Medulla oblongata (tissue), 1 donor: Measurements from ENCODE around the gene RHOBTB1.
"Not testable (repeated sequence)": the region's sequence is repeated elsewhere in the genome, so short reads cannot be mapped to it uniquely, and the experiment has no call there.

Source experiments
- DNase-seq: peaks from one replicate; pipeline ENCODE4 v3.0.0-alpha.2; 2015; ENCODE audit errors: extremely low spot score

Gene RHOBTB1

DNA sequence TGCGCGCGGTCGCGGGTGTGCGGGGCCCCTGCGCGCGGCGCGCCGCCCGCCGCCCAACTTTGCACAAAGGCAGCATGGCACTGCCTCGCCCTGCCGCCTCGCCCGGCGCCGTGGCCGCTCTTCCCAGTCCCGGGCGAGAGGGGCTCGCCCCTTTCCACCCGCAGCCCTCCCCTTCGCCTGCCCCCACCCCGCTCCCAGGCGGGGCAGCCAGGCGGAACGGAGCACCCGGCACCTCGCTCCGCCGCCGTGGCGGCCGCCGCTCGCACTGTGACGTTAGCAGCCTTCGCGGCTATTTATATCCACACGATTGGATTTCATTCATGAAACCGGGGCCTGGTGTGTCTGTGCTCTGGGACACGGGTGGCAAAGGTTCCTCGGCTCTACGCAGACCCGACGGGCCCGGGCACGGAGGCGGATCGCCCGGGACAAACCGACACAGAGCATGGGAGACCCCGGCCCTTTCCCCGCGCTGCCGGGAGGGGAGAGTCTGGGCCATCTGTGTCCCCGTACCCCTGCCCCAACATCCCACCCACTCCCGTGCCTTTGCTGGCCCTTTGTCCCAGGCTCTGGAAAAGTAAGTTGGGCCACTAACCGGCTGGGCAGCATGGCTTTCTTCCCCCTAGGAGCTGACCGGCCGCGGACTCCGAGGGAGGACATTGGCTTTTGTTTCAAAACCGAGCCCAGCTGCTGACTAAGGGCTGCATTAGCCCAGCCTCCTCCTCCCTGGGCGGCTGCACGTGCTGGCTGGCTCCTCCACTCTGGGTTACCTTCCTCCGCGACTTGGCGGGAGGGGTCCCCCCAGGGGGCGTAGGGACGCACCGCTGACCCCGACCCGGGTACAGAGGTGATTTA lies at the start of gene RHOBTB1:
Gene RHOBTB1, minus strand, starts transcription at position 128 of the 852 bp plus-strand sequence. CDS start 32,643 bp downstream, outside the sequence.
- peak; percentile 89 for DNase-seq

- no peak for DNase-seq
These were observed 48.7 kb upstream of the RHOBTB1 start for GRCh38 chr10:60992636-60993035.

DNA sequence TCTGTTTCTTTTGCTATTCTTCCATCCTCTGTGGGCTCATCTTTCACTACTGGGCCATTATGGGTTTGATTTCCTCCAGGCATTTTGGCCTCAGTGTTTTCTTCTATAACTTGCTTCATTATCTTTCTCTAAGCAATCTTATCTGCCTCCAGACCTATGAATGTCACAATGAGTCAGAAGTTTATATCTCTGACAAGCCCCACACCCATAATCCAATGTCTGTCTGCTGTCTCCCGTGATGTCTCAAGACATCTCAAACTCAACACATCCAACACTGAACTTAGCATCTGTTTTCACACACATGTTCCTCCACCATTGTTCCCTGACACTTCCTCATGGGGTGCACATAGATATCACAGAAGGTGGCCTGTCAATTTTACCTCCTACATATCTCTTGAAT lies 46.7 kb upstream of the RHOBTB1 start:
- DNase-seq: no peak

GRCh38 chr10:60989400-60989876 lies 45.5 kb upstream of the RHOBTB1 start:
- DNase-seq: no peak

GRCh38 chr10:60986791-60987190 lies 42.8 kb upstream of the RHOBTB1 start:
- DNase-seq: no peak

- no peak for DNase-seq
These were observed 42.0 kb upstream of the RHOBTB1 start for GRCh38 chr10:60985951-60986350.

- no peak for DNase-seq
These were observed 37.0 kb upstream of the RHOBTB1 start for GRCh38 chr10:60980997-60981396.

GRCh38 chr10:60979667-60980104 lies 35.7 kb upstream of the RHOBTB1 start:
- no peak for DNase-seq

GRCh38 chr10:60978287-60979115 lies 34.5 kb upstream of the RHOBTB1 start:
- peak; percentile 64 for DNase-seq

DNA sequence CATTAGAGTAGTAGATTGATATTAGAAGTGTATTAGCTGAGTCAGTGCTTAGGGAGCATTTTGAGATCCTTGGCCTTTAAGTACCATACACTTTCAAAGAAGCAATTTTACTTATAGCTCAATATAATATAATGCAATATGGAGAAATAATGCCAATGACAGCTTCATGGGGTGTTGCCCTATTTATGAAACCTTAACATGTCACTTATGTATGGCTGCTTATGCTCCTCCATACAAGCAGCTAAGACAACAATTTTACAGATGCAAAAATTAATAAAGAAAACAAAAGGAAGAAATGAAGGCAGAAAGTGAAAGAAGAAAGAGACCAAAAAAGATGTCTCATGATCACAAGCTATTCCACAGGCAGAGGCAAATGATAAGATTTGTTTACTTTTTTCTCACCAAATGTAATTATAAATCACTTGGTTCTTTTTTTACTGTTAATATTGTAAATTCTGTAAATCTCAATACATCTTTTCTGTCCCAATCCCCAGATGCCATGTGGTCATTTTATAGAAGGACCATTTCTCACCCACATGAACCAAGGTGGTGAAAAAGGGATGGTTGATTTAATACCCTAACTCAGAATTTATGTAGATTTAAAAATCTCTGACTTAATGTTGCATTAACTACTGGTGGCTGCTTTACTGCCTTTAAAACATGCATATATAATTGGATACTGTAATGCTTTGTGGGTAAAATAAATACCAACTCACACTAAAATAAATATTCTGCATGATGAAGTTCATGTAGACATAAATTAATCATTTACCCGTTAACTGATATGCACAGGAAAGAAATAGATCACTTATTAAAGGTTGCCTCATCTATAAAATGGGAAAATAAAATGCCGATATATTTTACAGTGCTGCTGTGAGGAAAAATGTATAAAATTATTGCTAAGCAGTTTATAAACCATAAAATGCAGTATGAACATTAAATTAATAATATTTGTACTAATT lies 33.5 kb upstream of the RHOBTB1 start:
- DNase-seq: no peak

- DNase-seq: no peak
These were observed 32.7 kb upstream of the RHOBTB1 start for GRCh38 chr10:60976687-60977086.

GRCh38 chr10:60975716-60976115 lies 31.7 kb upstream of the RHOBTB1 start:
- no peak for DNase-seq

DNA sequence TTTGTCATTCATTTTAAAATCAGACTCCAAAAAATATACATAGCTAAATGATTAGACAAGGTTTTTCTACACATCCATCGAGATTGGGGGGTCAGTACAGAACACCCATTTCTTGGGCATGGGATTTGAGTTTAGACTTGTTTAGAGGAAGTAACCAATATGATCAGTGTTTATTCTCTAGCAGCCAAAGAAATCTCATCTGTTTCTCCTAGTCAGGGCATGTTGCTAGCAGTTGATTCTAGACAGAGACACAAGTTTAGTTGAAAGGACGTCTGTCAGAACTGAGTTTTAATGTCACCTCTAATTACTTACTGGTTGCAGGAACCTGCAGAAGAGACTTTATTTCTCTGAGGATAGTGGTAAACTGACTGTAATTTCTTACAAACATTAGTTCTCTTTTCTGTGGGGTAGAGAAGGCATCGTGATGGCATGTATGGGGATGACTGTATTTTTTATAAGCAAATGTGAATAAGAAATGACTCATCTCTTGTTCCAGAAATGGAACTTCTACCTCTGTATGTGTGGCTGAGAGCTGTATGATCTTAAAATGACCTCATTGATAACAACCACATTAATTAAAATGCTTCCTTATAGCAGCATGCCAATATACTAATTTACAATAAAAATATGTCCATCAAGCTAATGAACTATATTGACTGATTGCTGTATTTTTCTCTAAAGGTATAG lies 30.6 kb upstream of the RHOBTB1 start:
- DNase-seq: no peak

- no peak for DNase-seq
These were observed 29.1 kb upstream of the RHOBTB1 start for GRCh38 chr10:60973086-60973485.

DNA sequence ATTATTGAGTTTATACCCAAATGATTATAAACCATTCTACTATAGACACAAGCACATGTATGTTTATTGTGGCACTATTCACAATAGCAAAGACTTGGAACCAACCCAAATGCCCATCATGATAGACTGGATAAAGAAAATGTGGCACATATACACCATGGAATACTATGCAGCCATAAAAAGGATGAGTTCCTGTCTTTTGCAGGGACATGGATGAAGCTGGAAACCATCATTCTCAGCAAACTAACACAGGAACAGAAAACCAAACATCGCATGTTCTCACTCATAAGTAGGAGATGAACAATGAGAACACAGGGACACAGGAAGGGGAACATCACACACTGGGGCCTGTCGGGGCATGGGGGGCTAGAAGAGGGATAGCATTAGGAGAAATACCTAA lies 28.2 kb upstream of the RHOBTB1 start:
- not testable (repeated sequence) for DNase-seq

- DNase-seq: no peak
These were observed 26.5 kb upstream of the RHOBTB1 start for GRCh38 chr10:60970526-60970925.

DNA sequence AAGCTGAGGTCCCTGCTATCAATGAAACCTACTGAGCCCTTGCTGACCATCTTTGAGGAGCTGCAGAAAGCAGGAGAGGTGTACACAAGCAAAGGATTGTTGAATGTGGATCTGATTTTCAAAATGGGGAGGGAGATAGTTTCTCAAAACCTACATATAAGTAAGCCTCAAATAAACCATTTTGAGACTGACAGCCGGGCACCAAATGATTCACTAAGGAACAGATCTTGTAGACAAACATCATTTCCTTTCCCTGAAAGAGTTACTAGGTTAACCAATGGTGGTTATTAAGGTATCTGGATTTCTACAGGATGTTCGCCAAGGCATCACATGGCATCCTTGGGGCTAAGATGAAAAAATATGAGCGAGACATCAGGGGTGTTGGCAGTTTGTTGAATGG lies 24.5 kb upstream of the RHOBTB1 start:
- DNase-seq: no peak

- DNase-seq: no peak
These were observed 24.0 kb upstream of the RHOBTB1 start for GRCh38 chr10:60967854-60968484.

- no peak for DNase-seq
These were observed 23.3 kb upstream of the RHOBTB1 start for GRCh38 chr10:60967260-60967659.

DNA sequence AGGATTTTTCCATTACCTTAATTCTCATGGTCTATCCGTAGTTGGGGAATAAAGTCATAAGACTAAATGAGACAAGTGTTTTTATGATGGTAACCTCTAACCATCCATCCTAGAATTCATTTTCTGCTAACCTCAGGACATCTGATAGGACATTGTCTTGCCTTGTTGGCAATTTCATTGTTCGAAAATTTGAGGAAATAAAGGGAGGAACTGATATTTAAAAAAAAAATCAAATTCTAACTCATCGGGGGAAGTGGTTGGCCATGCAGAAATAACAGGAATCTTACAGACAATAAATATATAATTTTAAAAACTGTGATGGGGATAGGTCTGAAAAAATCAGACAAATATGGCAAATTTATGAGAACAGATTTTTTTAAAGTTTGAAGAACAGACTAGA lies 21.7 kb upstream of the RHOBTB1 start:
- DNase-seq: no peak
